Activated CD4-positive, alpha-beta T cell treated with anti-CD3 and anti-CD28 coated beads, Interleukin-2, amount 50 U/mL, for 16 hours (primary cell): ENCODE results near the gene PIK3CD.
A peak's percentile ranks its signal among the peaks of the same experiment; 100 is the strongest.
"Not testable (repeated sequence)": the region's sequence is repeated elsewhere in the genome, so short reads cannot be mapped to it uniquely, and the experiment has no call there.

Source experiments
- DNase-seq: peaks from one replicate; pipeline ENCODE4 v3.0.0-alpha.2; 2020

PIK3CD gene

GRCh38 chr1:9689971-9690381 lies 38.4 kb downstream of the PIK3CD start:
- no peak for DNase-seq

DNA sequence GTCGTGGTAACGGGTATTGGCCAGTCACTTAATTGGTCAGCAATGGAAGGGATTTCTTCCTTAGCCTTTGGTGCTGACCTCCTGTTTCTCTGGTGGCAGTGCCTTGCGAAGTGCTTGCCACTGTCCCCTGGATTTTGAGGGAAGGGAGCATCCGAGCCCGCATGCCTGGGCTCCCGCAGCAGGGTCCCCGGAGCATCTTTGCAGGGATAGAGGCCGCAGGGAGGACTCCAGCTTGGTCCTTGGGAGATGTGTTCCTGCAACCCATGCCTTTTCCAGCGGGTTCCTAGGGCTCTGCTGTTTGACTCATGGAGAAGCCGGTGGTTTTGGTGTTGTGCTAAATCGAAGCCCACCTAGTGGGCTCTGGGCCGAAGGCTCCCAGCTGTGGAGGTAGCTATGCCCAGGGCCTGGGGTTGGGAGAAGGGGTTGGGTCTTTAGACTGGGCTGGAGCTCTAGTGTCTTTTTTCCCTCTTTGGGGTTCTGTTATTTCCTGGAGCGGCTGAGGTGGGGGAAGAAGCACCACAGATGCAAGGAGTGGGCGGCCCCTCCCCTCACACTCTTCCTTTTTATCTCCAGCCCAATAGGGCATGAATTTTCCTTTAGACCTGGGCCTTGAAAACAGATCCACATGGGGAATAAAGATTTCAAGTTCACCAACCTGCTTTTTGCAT lies 39.0 kb downstream of the PIK3CD start:
- no peak for DNase-seq

DNA sequence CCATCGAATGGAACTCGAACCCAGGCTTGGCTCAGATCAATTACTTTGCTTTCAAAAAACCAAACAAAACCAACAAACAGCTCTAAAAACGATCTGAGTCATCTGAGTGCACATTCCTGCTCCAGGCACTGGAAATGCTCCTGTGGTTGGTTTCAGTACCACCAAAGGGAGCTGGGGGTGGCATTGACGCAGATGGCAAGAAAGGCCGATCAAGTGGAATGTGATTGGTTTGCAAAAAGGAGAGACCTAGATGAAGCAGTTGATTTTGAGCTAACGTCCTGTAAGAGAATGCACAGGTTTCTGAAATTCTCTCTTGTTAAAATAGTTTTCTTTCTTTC lies 39.5 kb downstream of the PIK3CD start:
- no peak for DNase-seq

GRCh38 chr1:9691691-9692090 lies 40.2 kb downstream of the PIK3CD start:
- DNase-seq, result no peak

GRCh38 chr1:9696793-9697192 lies 45.3 kb downstream of the PIK3CD start:
- no peak for DNase-seq

GRCh38 chr1:9699361-9699760 lies 47.8 kb downstream of the PIK3CD start:
- DNase-seq, result no peak

DNA sequence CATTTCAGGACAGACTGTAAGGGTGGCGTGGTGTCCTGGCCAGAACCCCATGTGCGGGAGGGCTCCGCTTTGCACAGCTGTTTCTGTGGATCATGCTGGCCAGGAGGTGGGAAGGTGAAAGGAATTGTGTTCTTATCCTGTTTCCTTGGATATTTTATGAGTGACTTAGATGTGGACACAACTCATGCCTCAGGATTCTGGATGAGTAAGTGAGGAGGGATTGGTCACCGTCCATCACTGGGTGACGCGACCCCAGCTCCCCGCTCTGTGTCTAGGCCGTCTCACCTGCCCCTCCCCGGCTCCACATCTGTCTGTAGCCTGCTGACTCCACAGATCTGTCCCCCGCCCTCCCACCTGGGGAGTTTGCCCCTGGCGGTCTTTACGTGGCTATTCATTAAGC lies 48.8 kb downstream of the PIK3CD start:
- no peak for DNase-seq

- DNase-seq, result no peak
Measured at GRCh38 chr1:9701665-9702064, 50.1 kb downstream of the PIK3CD start.

DNA sequence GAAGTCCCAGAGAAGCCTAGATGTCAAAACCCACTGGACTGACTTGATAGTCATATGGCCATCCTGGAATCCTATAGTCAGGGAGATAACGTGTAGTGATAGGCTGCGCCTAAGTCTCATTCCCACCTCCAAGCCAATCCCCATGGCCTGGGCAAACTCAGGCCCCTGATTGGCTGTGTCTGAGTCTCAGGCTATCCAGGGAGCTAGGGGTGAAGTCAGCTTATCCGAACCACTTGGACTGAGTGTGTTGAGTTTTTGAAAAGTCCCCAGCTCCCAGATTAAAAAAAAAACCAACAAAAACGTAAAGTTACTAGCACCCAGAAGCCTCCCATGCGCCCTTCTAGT lies 51.6 kb downstream of the PIK3CD start:
- DNase-seq, result no peak

GRCh38 chr1:9703681-9704080 lies 52.1 kb downstream of the PIK3CD start:
- no peak for DNase-seq

- DNase-seq, result peak; percentile 56
Measured at GRCh38 chr1:9705337-9706093, 54.0 kb downstream of the PIK3CD start.

GRCh38 chr1:9706178-9706577 lies 54.6 kb downstream of the PIK3CD start:
- DNase-seq, result no peak

DNA sequence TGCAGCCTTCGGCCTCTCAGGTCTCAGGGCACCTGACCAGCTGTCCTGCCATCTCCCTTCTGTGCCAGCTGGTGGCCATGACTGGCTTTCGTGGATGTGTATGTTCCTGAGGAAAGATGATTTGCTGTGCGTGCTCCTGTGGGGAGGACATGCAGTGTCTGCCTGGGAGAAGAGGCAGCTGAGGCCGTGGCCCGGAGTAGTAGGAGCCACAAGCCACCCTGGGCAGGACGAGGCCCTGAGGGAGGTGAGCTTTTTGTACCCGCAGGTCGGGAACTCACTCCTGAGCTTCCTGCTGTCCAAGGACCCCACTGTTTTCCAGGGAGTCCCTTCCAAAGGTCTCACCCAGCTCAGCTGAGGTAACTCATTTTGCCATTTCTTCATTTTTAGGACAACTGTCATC lies 58.5 kb downstream of the PIK3CD start:
- DNase-seq, result no peak

- no peak for DNase-seq
Measured at GRCh38 chr1:9711466-9712020, 60.0 kb downstream of the PIK3CD start.

DNA sequence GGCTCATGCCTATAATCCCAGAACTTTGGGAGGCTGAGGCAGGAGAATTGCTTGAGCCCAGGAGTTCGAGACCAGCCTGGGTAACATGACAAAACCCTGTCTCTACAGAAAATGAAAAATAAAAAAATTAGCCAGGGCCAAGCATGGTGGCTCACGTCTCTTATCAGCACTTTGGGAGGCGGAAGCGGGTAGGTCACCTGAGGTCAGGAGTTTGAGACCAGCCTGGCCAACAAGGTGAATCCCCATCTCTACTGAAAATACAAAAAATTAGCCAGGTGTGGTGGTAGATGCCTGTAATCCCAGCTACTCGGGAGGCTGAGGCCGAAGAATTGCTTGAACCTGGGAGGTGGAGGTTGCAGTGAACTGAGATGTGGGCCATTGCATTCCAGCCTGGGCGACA lies 61.2 kb downstream of the PIK3CD start:
- DNase-seq, result not testable (repeated sequence)

DNA sequence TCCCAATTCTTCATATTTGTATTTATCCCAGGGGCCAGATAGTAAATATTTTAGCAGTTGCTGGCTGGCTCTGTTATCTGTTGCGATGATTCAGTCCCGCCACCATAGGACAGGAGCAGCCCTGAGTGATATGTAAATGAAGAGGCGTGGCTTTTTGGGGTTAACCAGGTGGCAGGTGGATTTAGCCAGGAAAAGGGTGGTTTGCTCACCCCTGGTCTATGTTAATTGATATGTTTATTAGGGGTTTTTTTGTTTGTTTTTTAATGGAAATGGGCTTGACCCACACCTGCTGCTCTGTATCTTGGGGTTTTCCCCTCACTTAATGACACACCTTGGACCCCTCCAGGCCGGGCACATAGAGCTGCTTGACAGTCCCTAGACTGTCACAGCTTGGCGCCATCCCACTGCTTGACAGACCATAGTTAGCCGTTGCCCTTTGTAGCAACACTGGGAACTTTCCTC lies 62.8 kb downstream of the PIK3CD start:
- no peak for DNase-seq

GRCh38 chr1:9715536-9716226 lies 64.2 kb downstream of the PIK3CD start:
- peak; percentile 52 for DNase-seq

- DNase-seq, result peak; percentile 39
Measured at GRCh38 chr1:9716404-9717192, 65.1 kb downstream of the PIK3CD start.

- DNase-seq, result peak; percentile 96
Measured at GRCh38 chr1:9717193-9718005, 65.9 kb downstream of the PIK3CD start.

- DNase-seq, result no peak
Measured at GRCh38 chr1:9718006-9718680, 66.6 kb downstream of the PIK3CD start.

GRCh38 chr1:9719978-9720722 lies 68.6 kb downstream of the PIK3CD start:
- no peak for DNase-seq
